Muscle of leg (tissue), 11 donors: ENCODE data around the gene HIPK3. TPM values are rescaled to one million over a fixed set of nuclear protein-coding genes. Genes with fewer than 3 reads are reported as not detected.
"Not testable (repeated sequence)": the region's sequence is repeated elsewhere in the genome, so short reads cannot be mapped to it uniquely, and the experiment has no call there.

ENCODE experiments used
- DNase-seq: peaks from one replicate; pipeline ENCODE4 v3.0.0; 2013
- H3K27ac ChIP-seq: one replicate; pipeline ENCODE4 v1.5.1; 2013; ENCODE audit warnings: mild to moderate bottlenecking, low read length, control low read depth
- H3K27me3 ChIP-seq: one replicate; pipeline ENCODE4 v1.6.1; 2013; ENCODE audit warnings: low read length; ENCODE audit not compliant: control insufficient read depth, insufficient read depth
- H3K36me3 ChIP-seq: one replicate; pipeline ENCODE4 v1.6.1; 2013; ENCODE audit warnings: low read length; ENCODE audit not compliant: control insufficient read depth, insufficient read depth
- H3K4me1 ChIP-seq: one replicate; pipeline ENCODE4 v1.6.1; 2013; ENCODE audit warnings: low read length; ENCODE audit not compliant: control insufficient read depth, insufficient read depth
- H3K4me3 ChIP-seq: one replicate; pipeline ENCODE4 v1.5.1; 2013; ENCODE audit warnings: low read length, control low read depth
- H3K9me3 ChIP-seq: replicated peaks from 2 replicates; pipeline ENCODE4 v1.6.1; 2013; ENCODE audit warnings: low read depth, low read length; ENCODE audit not compliant: control insufficient read depth
- WGBS: methylation state at CpG from one replicate; pipeline ENCODE4 v1.1.5; 2013; ENCODE audit warnings: missing lambda C conversion rate; ENCODE audit not compliant: insufficient coverage; 5-methylcytosine and 5-hydroxymethylcytosine counted together
- polyA plus RNA-seq, 8 donors: library from polyadenylated mRNA; unstranded; fragments of 120-200 nt; gene quantifications; one replicate each; pipeline versions ENCODE4 v1.2.1 to v1.2.3, GENCODE V29; 2013; ENCODE audit warnings: inconsistent platforms in 1 of 8, low replicate concordance in 1 of 8; ENCODE audit not compliant: insufficient read length in 8 of 8, insufficient read depth in 1 of 8
- total RNA-seq: library from RNA; stranded (reverse); fragments of 120-200 nt; gene quantifications from one replicate; pipeline ENCODE4 v1.2.4, GENCODE V29; 2013

The HIPK3 gene
- total and polyA plus RNA-seq, 9 donors: 47.4 to 189 (median 74.3) TPM

DNA sequence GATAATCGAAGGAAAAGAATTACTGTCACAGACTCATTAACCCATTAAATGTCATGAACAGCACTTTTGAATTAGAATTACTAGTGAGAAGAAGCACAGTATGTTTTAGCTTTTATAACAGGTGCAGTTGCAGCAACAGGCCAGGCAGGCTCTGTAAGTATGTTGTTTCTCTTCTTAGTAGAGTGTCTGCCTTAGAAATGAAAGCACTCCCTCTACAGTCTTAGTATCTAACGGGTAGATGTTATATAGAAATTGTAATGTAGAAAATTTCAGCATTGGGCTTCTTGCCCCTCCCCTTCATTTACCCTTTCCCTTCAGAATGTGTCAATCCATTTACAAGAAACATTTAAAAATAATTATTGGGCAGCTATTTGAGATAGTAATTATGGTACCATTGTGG lies 87.4 kb downstream of the HIPK3 start:
- Histone ChIP-seq H3K27me3 (no peaks in the 10 kb centered on the region), H3K36me3 (peaks cover 32% of the 10 kb centered on the region), H3K27ac (no peak overlapping the region), H3K4me1 (no peaks in the 10 kb centered on the region), H3K4me3 (no peak overlapping the region), H3K9me3 (no peaks in the 10 kb centered on the region)
- WGBS: no CpG with 5 or more reads among the region's 2 CpGs
- DNase-seq: peak; percentile 30

DNA sequence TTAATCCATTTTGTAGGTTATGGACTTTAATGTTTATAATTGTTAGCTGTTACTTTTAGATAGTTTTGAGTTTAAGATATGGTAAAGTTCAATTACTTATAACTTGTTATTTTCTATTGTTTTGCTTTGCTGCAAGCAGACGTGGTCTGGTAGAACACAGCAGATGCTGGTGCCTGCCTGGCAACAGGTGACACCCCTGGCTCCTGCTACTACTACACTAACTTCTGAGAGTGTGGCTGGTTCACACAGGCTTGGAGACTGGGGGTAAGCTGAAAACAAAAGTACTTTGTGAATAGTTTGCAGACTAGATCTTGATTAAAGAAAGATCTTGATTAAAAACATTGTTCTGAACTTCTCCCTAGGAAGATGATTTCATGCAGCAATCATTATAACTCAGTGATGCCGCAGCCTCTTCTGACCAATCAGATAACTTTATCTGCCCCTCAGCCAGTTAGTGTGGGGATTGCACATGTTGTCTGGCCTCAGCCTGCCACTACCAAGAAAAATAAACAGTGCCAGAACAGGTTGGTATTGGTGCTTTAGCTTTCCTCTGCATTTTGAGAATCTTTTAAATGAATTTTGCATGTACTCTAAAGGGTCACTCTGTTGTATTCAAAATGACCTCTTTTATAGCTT lies 90.4 kb downstream of the HIPK3 start:
- H3K4me1 ChIP-seq: no peaks in the 10 kb centered on the region
- no peaks in the 10 kb centered on the region for H3K9me3 ChIP-seq
- H3K36me3 ChIP-seq: peaks cover 39% of the 10 kb centered on the region
- H3K27ac ChIP-seq: no peak overlapping the region
- no peak overlapping the region for H3K4me3 ChIP-seq
- WGBS: no CpG with 5 or more reads among the region's 2 CpGs
- H3K27me3 ChIP-seq: no peaks in the 10 kb centered on the region
- no peak for DNase-seq

DNA sequence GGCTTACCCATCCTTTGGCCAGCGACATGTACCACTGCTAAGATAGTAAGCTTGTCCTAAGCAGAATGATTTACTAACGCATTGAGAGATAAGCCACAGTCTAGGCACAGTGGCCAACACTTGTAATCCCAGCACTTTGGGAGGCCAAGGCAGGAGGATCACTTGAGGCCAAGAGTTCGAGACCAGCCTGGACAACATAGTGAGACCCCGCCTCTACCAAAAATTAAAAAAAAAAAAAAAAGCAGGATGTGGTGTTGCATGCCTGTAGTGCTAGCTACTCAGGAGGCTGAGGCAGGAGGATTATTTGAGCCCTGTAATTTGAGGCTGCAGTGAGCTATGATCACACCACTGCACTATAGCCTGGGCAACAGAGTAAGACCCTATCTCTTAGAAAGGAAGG lies 93.1 kb downstream of the HIPK3 start:
- H3K36me3 ChIP-seq: peaks cover 38% of the 10 kb centered on the region
- no peaks in the 10 kb centered on the region for H3K4me1 ChIP-seq
- DNase-seq: no peak
- H3K27me3 ChIP-seq: no peaks in the 10 kb centered on the region
- 100% methylated on average over 1 of the region's 4 CpGs for WGBS
- no peak overlapping the region for H3K4me3 ChIP-seq
- H3K9me3 ChIP-seq: no peaks in the 10 kb centered on the region
- no peak overlapping the region for H3K27ac ChIP-seq

DNA sequence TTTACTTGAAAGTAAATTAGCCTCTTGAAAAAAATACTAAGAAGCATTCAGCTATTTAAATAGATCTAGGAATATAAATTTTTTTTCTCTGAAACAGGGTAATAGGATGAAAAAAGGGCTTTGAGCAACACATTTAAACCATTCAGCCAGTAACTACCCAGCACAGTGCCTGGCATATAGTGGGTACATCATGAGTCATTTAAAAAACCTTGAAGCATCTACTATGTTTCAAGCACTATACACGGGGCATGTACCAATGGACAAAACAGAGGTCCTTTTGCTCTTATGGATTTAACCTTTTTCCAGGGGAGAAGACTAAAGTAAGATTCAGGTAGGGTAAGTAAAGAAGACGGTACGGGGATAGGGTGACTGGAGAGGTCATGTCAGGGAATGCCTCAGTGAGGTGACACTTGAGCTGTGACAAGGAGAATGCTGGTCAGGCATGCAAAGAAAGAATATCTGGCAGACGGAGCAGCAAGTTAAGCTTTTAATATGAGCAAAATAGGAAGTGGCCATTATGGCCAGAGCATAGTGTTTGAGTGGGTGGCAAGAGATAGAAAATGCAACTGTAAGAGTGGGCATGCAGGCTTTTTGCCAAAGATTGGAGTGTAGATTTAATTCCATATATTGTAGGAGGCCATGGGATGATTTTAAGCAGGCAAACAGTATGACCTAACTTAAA lies 101.1 kb downstream of the HIPK3 start:
- no peak for DNase-seq
- peaks cover under 1% of the 10 kb centered on the region for H3K36me3 ChIP-seq
- no peaks in the 10 kb centered on the region for H3K9me3 ChIP-seq
- no peaks in the 10 kb centered on the region for H3K27me3 ChIP-seq
- 59% methylated on average over 3 of the region's 4 CpGs for WGBS
- H3K27ac ChIP-seq: no peak overlapping the region
- no peaks in the 10 kb centered on the region for H3K4me1 ChIP-seq
- no peak overlapping the region for H3K4me3 ChIP-seq

DNA sequence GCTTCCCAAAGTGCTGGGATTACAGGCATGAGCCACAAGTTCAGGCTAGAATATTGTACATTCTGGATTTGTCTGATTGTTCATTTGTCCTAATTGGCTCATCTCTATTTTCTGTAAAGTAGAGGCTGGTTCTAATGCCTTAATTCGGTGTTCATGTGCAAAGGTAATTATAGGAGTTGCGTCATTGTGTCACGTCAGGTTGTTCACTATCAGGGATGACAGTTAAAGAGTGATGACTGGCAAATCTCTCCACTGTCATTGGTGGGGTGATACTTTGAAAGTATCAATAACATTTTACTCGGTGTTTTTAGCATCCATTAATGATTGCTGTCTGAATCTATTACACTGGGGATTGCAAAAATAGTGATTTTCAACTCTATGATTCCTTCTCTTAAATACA lies 103.5 kb downstream of the HIPK3 start:
- H3K27me3 ChIP-seq: no peaks in the 10 kb centered on the region
- H3K9me3 ChIP-seq: no peaks in the 10 kb centered on the region
- no peaks in the 10 kb centered on the region for H3K4me1 ChIP-seq
- WGBS: 80% methylated on average over 2 of the region's 4 CpGs
- H3K27ac ChIP-seq: no peak overlapping the region
- no peak overlapping the region for H3K4me3 ChIP-seq
- no peaks in the 10 kb centered on the region for H3K36me3 ChIP-seq
- no peak for DNase-seq

DNA sequence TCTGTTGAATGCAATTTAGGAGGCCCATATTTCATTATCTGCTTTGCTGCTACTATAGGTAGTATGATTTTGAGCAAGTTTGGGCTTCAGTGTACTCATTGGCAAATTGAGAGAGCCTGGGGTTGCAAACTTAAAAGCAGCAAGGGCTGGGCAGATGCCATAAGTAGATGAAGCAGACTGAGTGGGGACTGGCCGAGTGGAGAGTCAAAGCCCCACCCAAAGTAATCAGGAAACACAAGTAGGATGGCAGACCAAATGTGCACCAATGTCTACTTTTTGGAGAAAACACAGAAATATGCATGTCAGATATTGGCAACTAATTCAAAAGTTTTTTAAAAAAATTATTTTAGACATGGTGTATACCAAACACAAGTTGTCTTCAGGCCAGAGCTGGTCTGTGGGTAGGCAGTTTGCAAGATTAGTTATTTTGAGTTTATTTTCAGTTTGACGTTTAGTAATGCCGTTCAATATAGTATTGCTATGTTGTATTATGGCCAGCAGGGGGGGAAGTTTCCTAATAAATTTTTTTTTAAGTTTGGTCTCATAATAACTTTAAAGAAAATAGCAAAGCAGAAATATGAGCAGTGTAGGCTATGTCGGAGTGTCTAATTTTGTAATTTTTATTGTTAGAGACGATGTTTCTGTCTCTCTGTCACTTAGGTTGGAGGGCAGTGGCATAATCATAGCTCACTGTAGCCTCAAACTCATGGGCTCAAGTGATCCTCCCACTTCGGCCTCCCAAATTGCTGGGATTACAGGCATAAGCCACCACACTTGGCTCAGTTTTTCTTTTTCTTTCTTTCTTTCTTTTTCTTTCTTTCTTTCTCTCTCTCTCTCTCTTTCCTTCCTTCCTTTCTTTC lies 105.1 kb downstream of the HIPK3 start:
- 50% methylated on average over 2 of the region's 6 CpGs for WGBS
- H3K4me3 ChIP-seq: no peak overlapping the region
- no peaks in the 10 kb centered on the region for H3K4me1 ChIP-seq
- DNase-seq: peak; percentile 70
- no peak overlapping the region for H3K27ac ChIP-seq
- H3K9me3 ChIP-seq: no peaks in the 10 kb centered on the region
- no peaks in the 10 kb centered on the region for H3K27me3 ChIP-seq
- no peaks in the 10 kb centered on the region for H3K36me3 ChIP-seq

DNA sequence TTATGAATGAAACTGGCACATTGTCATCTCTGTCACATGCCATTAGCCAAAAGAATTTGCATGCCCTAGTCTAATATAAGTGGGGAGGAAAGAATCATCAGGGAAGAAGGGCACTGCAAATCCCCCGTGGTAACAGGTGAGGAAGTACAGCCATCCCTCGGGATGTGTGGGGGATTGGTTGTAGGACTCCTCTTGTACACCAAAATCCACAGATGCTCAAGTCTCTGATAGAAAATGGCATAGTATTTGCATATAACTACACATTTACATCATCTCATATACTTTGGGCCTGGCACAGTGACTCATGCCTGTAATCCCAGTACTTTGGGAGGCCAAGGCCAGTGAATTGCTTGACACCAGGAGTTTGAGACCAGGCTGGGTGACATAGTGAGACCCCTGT lies 109.7 kb downstream of the HIPK3 start:
- no peaks in the 10 kb centered on the region for H3K9me3 ChIP-seq
- H3K4me3 ChIP-seq: no peak overlapping the region
- DNase-seq: no peak
- H3K36me3 ChIP-seq: no peaks in the 10 kb centered on the region
- WGBS: no CpG with 5 or more reads among the region's 2 CpGs
- H3K27ac ChIP-seq: no peak overlapping the region
- no peaks in the 10 kb centered on the region for H3K27me3 ChIP-seq
- H3K4me1 ChIP-seq: no peaks in the 10 kb centered on the region

DNA sequence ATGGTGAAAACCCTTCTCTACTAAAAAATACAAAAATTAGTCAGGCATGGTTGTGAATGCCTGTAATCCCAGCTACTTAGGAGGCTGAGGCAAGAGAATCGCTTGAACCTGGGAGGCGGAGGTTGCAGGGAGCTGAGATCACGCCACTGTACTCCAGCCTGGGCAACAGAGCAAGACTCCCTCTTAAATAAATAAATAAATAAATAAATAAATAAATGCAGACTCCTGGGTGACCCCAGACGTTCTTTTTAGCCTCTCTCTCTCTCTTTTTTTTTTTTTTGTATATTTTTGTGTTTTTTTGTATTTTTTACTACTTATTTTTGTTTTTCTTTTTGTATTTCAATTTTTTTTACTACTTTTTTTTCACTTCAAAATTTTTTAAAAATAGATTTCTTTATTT lies 111.3 kb downstream of the HIPK3 start:
- DNase-seq, H3K4me1 ChIP-seq: not testable (repeated sequence)
- no CpG with 5 or more reads among the region's 4 CpGs for WGBS

DNA sequence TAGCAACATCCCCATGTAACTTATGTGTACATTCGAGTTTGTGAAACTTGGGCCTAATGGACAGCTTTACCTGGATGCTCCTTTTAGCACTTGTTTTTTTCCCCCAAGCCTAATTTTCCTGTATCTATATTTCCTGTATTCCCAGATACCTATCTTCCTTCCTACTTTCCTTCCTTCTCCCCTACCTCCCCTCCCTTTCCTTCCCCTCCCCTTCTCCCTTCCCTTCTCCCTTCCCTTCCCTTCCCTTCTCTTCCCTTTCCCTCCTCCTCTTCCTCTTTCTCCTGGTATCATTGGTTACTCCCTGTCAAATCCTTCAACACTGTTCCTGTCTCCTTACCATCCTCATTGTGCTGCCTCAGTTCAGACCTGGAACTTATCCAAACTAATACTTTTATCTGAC lies 111.8 kb downstream of the HIPK3 start:
- Histone ChIP-seq H3K4me1 (no peaks in the 10 kb centered on the region), H3K27ac (no peak overlapping the region), H3K4me3 (no peak overlapping the region), H3K9me3 (no peaks in the 10 kb centered on the region), H3K36me3 (no peaks in the 10 kb centered on the region), H3K27me3 (peaks cover 4% of the 10 kb centered on the region)
- no peak for DNase-seq
- WGBS: 100% methylated on average over 1 of the region's 1 CpG

More for the DNA sequence above, 111.3 kb downstream of the HIPK3 start:
- not testable (repeated sequence) for H3K4me3 ChIP-seq, H3K36me3 ChIP-seq, H3K27me3 ChIP-seq, H3K9me3 ChIP-seq, H3K27ac ChIP-seq

DNA sequence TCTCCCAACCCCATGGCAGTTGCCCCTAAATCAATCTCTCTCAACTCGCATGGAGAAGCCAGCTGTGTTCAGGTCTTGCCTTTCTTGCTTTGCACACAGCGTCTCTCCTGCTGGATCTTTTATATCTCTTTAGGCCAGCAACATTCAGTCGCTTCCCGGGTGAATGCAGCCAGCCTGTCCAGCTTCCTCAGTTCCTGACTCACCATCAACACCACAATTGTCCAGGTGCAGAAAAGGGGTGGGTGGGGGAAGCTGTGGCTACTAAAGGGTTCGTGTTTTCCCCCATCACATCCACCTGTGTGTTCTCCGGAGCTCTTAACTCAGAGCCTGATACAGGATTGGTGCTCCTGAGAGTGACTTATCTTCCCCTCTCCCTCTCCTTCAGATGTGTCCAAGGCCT lies 116.5 kb downstream of the HIPK3 start:
- no peaks in the 10 kb centered on the region for H3K9me3 ChIP-seq
- peaks cover 10% of the 10 kb centered on the region for H3K4me1 ChIP-seq
- no peak overlapping the region for H3K27ac ChIP-seq
- H3K36me3 ChIP-seq: no peaks in the 10 kb centered on the region
- 86% methylated on average over 1 of the region's 6 CpGs for WGBS
- peaks cover 30% of the 10 kb centered on the region for H3K27me3 ChIP-seq
- H3K4me3 ChIP-seq: no peak overlapping the region
- DNase-seq: no peak
